Measurements from ENCODE around the gene DRD4. TPM values are rescaled to one million over a fixed set of nuclear protein-coding genes. Genes with fewer than 3 reads are reported as not detected.

Gene DRD4
- total and polyA plus RNA-seq, 10 of the 15 experiments (the other 5 are each of a cell fraction or from before 2014, with no cell fraction given): not detected

DNA sequence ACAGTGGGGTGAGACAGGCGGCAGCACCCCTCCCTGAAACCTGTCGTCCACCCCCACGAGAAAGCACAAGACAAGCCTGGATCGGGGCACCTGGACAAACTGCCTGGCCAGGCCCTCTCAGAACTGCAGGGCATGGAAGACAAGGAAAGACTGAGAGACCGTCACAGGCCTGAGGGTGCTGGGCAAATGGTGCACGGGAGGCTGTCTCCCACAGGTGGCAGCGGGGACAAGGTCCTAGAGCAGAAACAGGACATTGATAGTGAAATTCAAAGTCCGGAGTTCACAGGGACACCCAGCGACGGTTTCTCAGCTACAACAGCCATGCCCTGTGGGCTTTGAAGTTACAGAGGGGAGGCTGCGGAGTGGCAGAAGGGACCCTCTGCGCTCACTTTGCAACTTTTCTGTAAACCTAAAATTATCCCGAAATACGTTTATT is 20.6 kb downstream of the DRD4 start:
- no TSS peak for BruUV-seq (replicated peaks)
- no peak for DNase-seq (ENCODE audit: low read depth, low spot score)
- no peak for FAIRE-seq
- no peak overlapping the region for H3K4me3 ChIP-seq
- intact Hi-C loops (cut with micrococcal nuclease; ENCODE audit: unreplicated experiment) (no loop called here), in situ Hi-C loops (cut with MboI) (no loop called here)
- no peak overlapping the region for H3K4me2 ChIP-seq (ENCODE audit: control insufficient read depth, insufficient read depth)
- CTCF ChIA-PET: interaction anchor here (9.5 kb wide), 1 partner anchor 67 kb away, joined by 91 read pairs; no protein-coding TSS in a partner anchor
- no peaks in the 10 kb centered on the region for H3K79me2 ChIP-seq (ENCODE audit: control insufficient read depth, insufficient read depth, low read length)
- H2AFZ ChIP-seq (ENCODE audit: control insufficient read depth, low read depth, low read length): no peak overlapping the region
- no peak overlapping the region for H3K9ac ChIP-seq (ENCODE audit: control insufficient read depth, insufficient read depth, low read length)
- H4K20me1 ChIP-seq (ENCODE audit: control insufficient read depth, insufficient read depth): no peaks in the 10 kb centered on the region
- H3K9me3 ChIP-seq (replicated peaks; ENCODE audit: control insufficient read depth, insufficient read depth, low read length): no peaks in the 10 kb centered on the region
- H3K27me3 ChIP-seq (replicated peaks in 1 of 2; ENCODE audit: control insufficient read depth in 2 of 2, insufficient read depth in 2 of 2, low read length in 1 of 2): no peaks in the 10 kb centered on the region
- H3K4me1 ChIP-seq (ENCODE audit: control insufficient read depth, insufficient read depth, low read length): peaks cover 13% of the 10 kb centered on the region
- SMC1A ChIA-PET (ENCODE audit: uncharacterized antibody, unreplicated experiment): no interaction called here
- 93% methylated on average over 14 of the region's 14 CpGs for WGBS (ENCODE audit: insufficient coverage, insufficient replicate concordance, low lambda C conversion rate, missing lambda C conversion rate)
- peaks cover 5 to 16% of the 10 kb centered on the region in 2 experiments; a peak in 3 of 4 replicates for H3K36me3 ChIP-seq (ENCODE audit: control insufficient read depth in 2 of 2, insufficient read depth in 2 of 2, low read length in 1 of 2)
- RAD21 ChIA-PET (ENCODE audit: unreplicated experiment): no interaction called here
- POLR2A ChIA-PET: interaction anchor here (0.5 kb wide), 1 partner anchor 9 kb away, joined by 3 read pairs; no protein-coding TSS in a partner anchor
- no peak overlapping the region for H3K27ac ChIP-seq (ENCODE audit: control insufficient read depth, insufficient read depth)
- ATAC-seq: no peak
- TF ChIP-seq, protein P1, sequence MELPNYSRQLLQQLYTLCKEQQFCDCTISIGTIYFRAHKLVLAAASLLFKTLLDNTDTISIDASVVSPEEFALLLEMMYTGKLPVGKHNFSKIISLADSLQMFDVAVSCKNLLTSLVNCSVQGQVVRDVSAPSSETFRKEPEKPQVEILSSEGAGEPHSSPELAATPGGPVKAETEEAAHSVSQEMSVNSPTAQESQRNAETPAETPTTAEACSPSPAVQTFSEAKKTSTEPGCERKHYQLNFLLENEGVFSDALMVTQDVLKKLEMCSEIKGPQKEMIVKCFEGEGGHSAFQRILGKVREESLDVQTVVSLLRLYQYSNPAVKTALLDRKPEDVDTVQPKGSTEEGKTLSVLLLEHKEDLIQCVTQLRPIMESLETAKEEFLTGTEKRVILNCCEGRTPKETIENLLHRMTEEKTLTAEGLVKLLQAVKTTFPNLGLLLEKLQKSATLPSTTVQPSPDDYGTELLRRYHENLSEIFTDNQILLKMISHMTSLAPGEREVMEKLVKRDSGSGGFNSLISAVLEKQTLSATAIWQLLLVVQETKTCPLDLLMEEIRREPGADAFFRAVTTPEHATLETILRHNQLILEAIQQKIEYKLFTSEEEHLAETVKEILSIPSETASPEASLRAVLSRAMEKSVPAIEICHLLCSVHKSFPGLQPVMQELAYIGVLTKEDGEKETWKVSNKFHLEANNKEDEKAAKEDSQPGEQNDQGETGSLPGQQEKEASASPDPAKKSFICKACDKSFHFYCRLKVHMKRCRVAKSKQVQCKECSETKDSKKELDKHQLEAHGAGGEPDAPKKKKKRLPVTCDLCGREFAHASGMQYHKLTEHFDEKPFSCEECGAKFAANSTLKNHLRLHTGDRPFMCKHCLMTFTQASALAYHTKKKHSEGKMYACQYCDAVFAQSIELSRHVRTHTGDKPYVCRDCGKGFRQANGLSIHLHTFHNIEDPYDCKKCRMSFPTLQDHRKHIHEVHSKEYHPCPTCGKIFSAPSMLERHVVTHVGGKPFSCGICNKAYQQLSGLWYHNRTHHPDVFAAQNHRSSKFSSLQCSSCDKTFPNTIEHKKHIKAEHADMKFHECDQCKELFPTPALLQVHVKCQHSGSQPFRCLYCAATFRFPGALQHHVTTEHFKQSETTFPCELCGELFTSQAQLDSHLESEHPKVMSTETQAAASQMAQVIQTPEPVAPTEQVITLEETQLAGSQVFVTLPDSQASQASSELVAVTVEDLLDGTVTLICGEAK (IDR thresholded peaks at IDR 0.05; ENCODE audit: borderline replicate concordance): no peak
- TF ChIP-seq YY1 (IDR thresholded peaks at IDR 0.05; ENCODE audit: low read depth, low read length) (no peak), MYB (IDR thresholded peaks at IDR 0.05; ENCODE audit: borderline replicate concordance, low read depth, low read length) (no peak), SRF (IDR thresholded peaks at IDR 0.05; ENCODE audit: low read depth in 2 of 2, low read length in 2 of 2) (no peak), ZNF687 (IDR thresholded peaks at IDR 0.05) (no peak)
- TF ChIP-seq, protein P2, sequence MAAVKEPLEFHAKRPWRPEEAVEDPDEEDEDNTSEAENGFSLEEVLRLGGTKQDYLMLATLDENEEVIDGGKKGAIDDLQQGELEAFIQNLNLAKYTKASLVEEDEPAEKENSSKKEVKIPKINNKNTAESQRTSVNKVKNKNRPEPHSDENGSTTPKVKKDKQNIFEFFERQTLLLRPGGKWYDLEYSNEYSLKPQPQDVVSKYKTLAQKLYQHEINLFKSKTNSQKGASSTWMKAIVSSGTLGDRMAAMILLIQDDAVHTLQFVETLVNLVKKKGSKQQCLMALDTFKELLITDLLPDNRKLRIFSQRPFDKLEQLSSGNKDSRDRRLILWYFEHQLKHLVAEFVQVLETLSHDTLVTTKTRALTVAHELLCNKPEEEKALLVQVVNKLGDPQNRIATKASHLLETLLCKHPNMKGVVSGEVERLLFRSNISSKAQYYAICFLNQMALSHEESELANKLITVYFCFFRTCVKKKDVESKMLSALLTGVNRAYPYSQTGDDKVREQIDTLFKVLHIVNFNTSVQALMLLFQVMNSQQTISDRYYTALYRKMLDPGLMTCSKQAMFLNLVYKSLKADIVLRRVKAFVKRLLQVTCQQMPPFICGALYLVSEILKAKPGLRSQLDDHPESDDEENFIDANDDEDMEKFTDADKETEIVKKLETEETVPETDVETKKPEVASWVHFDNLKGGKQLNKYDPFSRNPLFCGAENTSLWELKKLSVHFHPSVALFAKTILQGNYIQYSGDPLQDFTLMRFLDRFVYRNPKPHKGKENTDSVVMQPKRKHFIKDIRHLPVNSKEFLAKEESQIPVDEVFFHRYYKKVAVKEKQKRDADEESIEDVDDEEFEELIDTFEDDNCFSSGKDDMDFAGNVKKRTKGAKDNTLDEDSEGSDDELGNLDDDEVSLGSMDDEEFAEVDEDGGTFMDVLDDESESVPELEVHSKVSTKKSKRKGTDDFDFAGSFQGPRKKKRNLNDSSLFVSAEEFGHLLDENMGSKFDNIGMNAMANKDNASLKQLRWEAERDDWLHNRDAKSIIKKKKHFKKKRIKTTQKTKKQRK (IDR thresholded peaks at IDR 0.05; ENCODE audit: low read depth, low read length): no peak
